ENCODE measurements around the gene NYNRIN.

DNA sequence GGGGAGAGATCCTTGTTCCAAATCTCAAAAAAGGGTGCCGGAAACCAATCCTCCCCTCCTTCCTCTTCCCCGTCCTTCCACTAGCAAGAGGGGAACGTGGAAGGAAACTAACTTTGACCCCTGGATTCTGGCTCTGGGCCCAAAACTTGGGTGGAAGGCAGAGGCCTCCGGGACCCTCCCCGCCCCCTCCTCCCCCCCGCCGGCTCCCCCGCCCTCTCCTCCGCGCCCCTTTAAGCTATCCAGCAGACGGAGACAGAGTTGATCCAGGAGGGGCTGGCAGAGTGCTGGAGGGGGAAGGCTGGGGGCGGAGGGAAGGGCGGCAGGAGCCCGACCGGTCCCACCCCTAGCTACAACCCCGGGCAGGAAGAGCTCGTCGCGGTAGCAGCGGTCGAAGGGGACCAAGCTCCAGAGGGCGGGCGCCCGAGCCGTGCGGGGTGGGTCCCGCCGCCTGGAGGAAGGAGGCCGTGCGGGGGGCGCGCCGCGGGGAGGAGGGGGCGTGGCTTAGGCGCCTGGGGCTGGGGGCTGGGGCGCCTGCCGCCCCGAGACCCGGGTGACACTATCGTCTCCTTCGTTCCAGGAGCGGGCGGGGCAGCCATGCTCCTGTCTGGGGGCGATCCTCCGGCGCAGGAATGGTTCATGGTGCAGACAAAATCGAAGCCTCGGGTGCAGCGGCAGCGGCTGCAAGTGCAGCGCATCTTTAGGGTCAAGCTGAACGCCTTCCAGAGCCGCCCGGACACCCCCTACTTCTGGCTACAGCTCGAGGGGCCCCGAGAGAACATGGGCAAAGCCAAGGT, at the start of gene NYNRIN:
- TF ChIP-seq CEBPB (IDR thresholded peaks at IDR 0.05; ENCODE audit: low read depth) (no peak), EGR1 (IDR thresholded peaks at IDR 0.05; ENCODE audit: low read depth) (no peak), RAD21 (IDR thresholded peaks at IDR 0.05; ENCODE audit: low read depth) (no peak), TCF7L2 (IDR thresholded peaks at IDR 0.05; ENCODE audit: borderline replicate concordance, extremely low read depth, insufficient read depth, insufficient read length) (no peak)
- TF ChIP-seq, protein P1, sequence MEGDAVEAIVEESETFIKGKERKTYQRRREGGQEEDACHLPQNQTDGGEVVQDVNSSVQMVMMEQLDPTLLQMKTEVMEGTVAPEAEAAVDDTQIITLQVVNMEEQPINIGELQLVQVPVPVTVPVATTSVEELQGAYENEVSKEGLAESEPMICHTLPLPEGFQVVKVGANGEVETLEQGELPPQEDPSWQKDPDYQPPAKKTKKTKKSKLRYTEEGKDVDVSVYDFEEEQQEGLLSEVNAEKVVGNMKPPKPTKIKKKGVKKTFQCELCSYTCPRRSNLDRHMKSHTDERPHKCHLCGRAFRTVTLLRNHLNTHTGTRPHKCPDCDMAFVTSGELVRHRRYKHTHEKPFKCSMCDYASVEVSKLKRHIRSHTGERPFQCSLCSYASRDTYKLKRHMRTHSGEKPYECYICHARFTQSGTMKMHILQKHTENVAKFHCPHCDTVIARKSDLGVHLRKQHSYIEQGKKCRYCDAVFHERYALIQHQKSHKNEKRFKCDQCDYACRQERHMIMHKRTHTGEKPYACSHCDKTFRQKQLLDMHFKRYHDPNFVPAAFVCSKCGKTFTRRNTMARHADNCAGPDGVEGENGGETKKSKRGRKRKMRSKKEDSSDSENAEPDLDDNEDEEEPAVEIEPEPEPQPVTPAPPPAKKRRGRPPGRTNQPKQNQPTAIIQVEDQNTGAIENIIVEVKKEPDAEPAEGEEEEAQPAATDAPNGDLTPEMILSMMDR (IDR thresholded peaks at IDR 0.05 in 2 of 3, conservative IDR thresholded peaks at IDR 0.05 in 1 of 3; ENCODE audit: borderline replicate concordance in 1 of 3, insufficient read depth in 1 of 3, low read depth in 2 of 3, low read length in 2 of 3): no peak
- TF ChIP-seq, protein P2, sequence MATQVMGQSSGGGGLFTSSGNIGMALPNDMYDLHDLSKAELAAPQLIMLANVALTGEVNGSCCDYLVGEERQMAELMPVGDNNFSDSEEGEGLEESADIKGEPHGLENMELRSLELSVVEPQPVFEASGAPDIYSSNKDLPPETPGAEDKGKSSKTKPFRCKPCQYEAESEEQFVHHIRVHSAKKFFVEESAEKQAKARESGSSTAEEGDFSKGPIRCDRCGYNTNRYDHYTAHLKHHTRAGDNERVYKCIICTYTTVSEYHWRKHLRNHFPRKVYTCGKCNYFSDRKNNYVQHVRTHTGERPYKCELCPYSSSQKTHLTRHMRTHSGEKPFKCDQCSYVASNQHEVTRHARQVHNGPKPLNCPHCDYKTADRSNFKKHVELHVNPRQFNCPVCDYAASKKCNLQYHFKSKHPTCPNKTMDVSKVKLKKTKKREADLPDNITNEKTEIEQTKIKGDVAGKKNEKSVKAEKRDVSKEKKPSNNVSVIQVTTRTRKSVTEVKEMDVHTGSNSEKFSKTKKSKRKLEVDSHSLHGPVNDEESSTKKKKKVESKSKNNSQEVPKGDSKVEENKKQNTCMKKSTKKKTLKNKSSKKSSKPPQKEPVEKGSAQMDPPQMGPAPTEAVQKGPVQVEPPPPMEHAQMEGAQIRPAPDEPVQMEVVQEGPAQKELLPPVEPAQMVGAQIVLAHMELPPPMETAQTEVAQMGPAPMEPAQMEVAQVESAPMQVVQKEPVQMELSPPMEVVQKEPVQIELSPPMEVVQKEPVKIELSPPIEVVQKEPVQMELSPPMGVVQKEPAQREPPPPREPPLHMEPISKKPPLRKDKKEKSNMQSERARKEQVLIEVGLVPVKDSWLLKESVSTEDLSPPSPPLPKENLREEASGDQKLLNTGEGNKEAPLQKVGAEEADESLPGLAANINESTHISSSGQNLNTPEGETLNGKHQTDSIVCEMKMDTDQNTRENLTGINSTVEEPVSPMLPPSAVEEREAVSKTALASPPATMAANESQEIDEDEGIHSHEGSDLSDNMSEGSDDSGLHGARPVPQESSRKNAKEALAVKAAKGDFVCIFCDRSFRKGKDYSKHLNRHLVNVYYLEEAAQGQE (IDR thresholded peaks at IDR 0.05; ENCODE audit: low read depth): no peak

All from HCT116 (cell line).